RWPE1 (cell line): Measurements from ENCODE around the gene ECHS1.
A peak's percentile ranks its signal among the peaks of the same experiment; 100 is the strongest.

Source experiments
- CTCF ChIA-PET: fragments of 350-600 bp; sonication (Branson Sonifier 250); formaldehyde crosslinking; extraction: SDS; loops from one replicate; lab custom pipeline; 2021; lab: Yijun Ruan, JAX
- POLR2A ChIA-PET: fragments of 400-600 bp; formaldehyde crosslinking; extraction: SDS; loops from one replicate; lab custom pipeline; 2020; ENCODE audit warnings: antibody characterized with exemption; ENCODE audit not compliant: low non-redundant PET; lab: Yijun Ruan, JAX
- DNase-seq: peaks from one replicate; pipeline ENCODE4 v3.0.0; 2012; ENCODE audit warnings: low spot score
- H3K27ac ChIP-seq: fragments of 450-650 bp; 2 replicates; pipeline ENCODE4 v1.5.1; 2017
- CTCF ChIP-seq: fragments of 450-650 bp; conservative IDR thresholded peaks from 2 replicates; pipeline ENCODE4 v1.5.1; 2017; ENCODE audit warnings: low read depth, mild to moderate bottlenecking

ECHS1 gene

GRCh38 chr10:133336118-133336576, 37.0 kb downstream of the ECHS1 start:
- CTCF ChIA-PET = interaction anchor here (1.0 kb wide), 1 partner anchor 17 kb away, joined by 3 read pairs; no protein-coding TSS in a partner anchor
- DNase-seq = no peak
- no peak for TF ChIP-seq CTCF
- no peak overlapping the region for H3K27ac ChIP-seq
- POLR2A ChIA-PET = interaction anchor here (0.5 kb wide), 1 partner anchor 12 kb away, joined by 3 read pairs; no protein-coding TSS in a partner anchor

- H3K27ac ChIP-seq = no peak overlapping the region
- ChIA-PET POLR2A (interaction anchor here (0.6 kb wide), 1 partner anchor 22 kb away, joined by 3 read pairs; no protein-coding TSS in a partner anchor), CTCF (no interaction called here)
- TF ChIP-seq CTCF = no peak
- DNase-seq = peak; percentile 58
Observed at GRCh38 chr10:133335246-133336117, 37.7 kb downstream of the ECHS1 start.

GRCh38 chr10:133334503-133335245, 38.5 kb downstream of the ECHS1 start:
- ChIA-PET CTCF (no interaction called here), POLR2A (no interaction called here)
- no peak for TF ChIP-seq CTCF
- H3K27ac ChIP-seq = no peak overlapping the region
- DNase-seq = no peak

- no peak for DNase-seq
- POLR2A ChIA-PET = no interaction called here
- TF ChIP-seq CTCF = no peak
- H3K27ac ChIP-seq = no peak overlapping the region
- CTCF ChIA-PET = interaction anchor here (0.5 kb wide), 1 partner anchor 49 kb away, joined by 5 read pairs; no protein-coding TSS in a partner anchor
Observed at GRCh38 chr10:133332936-133333699, 40.0 kb downstream of the ECHS1 start.

GRCh38 chr10:133329491-133330202, 43.5 kb downstream of the ECHS1 start:
- peak; percentile 96 for TF ChIP-seq CTCF
- DNase-seq = peak; percentile 79
- CTCF ChIA-PET = interaction anchor here (0.5 to 2.2 kb wide), 32 partner anchors 9 to 1186 kb away, joined by 3 to 13 read pairs (median 4); partner anchors contain the start of genes ADAM8, PAOX and PRAP1
- H3K27ac ChIP-seq = no peak overlapping the region
- POLR2A ChIA-PET = no interaction called here
